ENCODE measurements around the gene MINDY2.
"Not testable (repeated sequence)": the region's sequence is repeated elsewhere in the genome, so short reads cannot be mapped to it uniquely, and the experiment has no call there.

The MINDY2 gene

DNA sequence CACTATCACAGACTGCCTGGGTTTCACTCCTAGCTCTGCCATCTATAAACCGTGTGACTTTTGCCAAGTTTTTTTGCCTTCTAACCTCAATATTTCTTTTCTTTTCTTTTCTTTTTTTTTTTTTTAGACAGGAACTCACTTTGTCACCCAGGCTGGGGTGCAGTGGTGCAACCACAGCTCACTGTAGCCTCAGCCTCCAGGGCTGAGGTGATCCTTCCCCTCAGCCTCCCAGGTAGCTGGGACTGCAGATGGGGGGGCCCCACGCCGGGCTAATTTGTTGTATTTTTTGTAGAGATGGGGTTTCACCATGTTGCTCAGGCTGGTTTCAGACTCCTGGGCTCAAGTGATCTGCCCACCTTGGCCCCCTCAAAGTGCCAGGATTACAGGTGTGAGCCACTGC is 18.4 kb upstream of the MINDY2 start:
- no peak for DNase-seq

DNA sequence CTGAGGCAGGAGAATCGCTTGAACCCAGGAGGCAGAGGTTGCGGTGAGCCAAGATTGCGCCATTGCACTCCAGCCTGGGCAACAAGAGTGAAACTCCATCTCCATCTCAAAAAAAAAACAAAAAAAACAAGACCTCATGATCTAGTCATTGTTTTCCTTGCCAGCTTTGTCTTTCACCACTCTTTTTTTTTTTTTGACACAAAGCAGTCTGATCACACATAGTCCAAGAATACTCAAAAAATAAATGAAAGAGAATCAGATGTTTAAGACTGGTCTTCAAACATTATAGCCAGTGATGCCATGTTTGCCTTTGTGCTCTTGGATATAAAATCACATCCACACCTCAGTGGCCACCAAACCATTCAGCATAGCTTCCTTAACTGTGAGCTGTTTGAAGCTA is 15.8 kb upstream of the MINDY2 start:
- DNase-seq = no peak

DNA sequence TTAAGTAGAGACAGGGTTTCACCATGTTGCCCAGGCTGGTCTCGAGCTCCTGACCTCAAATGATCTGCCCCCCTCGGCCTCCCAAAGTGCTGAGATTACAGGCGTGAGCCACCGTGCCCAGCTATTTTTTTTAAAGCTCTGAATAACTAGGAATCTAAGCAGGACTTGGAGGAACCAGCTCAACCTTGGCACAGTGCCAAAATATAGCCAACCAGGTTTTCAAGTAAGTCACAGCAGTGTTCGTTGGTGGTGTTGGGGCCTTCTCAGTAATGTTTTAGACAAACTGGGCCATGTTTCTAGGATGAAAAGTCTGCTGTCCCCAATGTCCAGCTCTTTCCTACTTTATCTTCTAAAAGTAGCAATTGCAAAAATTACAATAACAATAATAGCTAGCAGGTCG is 15.1 kb upstream of the MINDY2 start:
- DNase-seq = no peak

DNA sequence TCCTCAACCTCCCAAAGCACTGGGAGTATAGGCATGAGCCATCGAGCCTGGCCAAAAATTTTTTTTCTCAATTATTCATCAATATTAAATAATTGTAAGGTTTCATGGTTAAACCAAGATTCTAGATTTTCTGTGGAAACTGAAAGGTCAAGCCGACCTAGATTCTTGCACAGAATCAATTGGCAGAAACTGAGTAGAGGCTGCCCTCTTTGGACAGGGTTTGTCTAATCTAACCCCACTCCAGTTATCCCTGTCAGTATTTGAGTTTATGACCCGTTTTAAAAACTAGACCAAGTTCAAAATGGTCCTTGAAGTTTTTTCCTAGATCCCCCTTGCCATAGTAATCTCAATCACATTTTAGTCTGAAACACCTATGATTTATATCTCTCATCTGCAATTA is 13.0 kb upstream of the MINDY2 start:
- no peak for DNase-seq

DNA sequence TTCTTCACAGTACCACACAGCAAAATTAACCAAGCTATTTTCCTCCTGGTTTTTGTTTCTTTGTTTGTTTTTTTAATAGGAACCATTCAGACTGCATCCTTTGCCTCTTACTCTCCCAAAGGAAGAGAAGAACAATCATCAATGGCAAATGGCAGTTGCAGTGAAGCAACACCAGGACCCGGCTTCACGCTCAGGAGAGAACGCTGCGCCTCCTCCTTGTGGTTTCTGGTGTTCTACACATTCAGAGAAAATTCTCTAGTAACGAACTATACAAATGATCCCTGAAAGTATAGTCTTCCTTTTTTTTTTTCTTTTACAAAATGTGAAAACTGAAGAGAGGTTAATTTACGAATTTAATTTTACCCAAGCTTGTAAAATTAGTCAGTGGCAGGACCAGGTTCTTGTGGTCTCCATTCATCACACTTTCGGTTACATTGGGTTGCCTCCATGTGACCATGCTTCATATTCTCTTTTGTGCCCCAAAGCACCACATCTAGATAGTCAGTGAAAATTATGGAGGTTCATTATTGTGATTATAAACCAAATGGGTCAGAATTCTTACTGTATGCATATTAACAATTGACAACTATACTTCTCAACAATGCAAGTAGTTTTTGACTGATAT is 10.6 kb upstream of the MINDY2 start:
- DNase-seq = no peak

DNA sequence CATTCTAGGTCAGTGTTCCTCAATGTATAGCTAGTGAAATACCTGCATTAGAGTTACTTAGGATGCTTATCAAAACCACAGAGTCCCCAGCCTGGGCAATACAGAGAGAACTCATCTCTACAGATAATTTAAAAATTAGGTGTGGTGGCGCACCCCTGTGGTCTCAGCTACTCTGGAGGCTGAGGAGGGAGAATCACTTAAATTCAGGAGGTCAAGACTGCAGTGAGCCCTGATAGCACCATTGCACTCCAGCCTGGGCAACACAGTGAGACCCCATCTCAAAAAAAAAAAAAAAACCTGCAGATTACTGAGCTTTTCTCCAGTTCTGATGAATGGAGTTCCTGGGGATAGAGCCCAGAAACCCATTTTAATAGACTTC is 10.1 kb upstream of the MINDY2 start:
- no peak for DNase-seq

DNA sequence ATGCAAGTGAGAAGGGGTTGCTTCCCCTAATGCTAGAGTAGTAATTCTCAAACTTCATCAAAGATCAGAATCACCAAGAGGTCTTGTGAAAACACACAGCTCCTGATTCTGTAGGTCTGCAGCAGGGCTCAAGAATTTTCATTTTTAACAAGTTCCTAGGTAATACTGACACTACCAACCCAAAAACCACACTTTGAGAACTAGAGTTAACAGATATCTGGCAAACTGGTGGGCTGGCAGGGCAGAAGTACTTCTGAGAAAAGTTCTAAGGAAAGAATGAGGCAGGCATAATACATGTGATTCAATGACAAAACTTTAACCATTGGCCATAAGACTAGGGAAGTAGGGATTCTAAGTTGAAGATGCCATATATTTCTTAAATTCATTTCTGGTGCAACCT is 8.8 kb upstream of the MINDY2 start:
- no peak for DNase-seq

DNA sequence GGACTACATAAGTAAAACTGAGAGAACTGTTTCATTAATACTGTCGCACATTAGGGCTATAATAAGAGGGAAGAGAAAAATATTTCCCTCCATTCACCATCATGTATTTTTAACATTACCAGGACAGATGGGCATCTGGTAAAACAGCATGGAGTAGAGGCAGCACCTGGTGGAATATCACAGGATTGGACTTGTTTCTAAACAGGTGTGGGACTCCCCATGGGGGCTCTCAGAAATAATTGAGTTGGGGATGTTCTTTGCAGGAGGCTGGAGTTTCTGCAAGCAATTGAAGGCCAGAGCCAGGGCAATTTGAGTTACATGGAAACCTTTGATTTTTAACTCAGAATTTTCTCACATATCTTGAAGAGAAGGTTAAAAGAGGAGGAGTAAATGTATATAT is 8.4 kb upstream of the MINDY2 start:
- DNase-seq = no peak

DNA sequence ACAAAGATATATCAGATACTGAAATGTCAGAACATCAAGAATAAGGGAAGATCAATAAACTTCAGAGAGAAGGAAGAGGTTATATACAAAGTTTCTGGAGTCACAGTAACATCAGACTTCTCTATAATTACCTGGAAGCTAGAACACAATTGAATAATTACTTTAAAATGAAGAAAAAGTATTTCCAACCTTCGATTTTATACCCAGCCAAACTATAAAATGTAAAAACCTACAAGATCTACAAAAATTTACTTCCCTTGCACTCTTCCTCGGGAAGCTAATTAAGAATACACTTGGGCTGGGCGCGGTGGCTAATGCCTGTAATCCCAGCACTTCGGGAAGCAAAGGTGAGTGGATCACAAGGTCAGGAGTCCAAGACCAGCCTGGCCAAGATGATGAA is 6.6 kb upstream of the MINDY2 start:
- DNase-seq = no peak

DNA sequence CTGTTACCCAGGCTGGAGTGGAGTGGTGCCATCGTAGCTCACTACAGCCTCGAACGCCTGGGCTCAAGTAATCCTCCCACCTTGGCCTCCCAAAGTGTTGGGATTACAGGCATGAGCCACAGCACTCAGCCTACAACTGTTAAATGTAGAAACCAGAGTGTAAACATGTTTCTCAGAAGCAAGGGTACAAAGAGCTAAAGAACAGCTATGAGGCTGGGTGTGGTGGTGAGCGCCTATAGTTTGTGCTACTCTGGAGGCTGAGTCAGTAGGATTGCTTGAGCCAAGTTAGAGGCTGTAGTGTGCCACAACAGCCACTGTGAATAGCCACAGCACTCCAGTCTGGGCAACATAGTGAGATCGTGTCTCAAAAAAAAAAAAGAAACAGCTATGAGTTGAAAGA is 4.8 kb upstream of the MINDY2 start:
- DNase-seq = no peak

DNA sequence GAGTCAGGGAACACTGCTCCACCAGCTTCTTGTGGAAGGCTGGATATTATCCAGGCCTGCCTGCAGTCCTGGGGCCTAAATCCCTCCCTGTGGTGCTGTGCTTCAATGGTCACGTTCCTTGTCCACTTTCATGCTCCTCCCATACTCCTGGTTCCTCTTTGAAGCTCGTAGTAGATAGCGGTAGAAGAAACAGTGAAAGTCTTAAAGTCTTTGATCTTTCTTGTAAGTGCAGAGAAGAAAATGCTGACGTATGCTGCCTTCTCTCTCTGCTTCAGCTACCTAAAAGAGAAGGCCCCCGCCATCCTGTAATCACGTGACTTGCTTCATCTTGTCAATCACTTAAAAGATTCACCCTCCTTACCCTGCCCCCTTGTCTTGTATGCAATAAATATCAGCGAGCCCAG is 2.5 kb upstream of the MINDY2 start:
- not testable (repeated sequence) for DNase-seq

DNA sequence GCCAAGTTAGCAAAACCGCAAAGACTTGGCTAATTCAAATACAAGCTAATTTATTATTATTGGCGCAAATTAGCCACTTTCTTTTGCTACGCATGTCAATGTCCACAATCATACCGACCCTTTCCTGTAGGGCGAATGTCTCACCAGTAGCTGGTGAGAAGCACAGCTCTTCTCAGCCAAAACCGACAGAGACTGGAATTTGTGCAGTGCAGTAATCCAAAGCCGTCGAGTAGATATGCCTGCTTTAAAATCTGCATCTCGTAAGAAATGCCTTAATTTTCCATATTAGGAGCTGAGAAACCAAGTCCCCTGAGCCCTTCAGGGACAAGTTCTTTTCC is 614 bp upstream of the MINDY2 start:
- DNase-seq = no peak

DNA sequence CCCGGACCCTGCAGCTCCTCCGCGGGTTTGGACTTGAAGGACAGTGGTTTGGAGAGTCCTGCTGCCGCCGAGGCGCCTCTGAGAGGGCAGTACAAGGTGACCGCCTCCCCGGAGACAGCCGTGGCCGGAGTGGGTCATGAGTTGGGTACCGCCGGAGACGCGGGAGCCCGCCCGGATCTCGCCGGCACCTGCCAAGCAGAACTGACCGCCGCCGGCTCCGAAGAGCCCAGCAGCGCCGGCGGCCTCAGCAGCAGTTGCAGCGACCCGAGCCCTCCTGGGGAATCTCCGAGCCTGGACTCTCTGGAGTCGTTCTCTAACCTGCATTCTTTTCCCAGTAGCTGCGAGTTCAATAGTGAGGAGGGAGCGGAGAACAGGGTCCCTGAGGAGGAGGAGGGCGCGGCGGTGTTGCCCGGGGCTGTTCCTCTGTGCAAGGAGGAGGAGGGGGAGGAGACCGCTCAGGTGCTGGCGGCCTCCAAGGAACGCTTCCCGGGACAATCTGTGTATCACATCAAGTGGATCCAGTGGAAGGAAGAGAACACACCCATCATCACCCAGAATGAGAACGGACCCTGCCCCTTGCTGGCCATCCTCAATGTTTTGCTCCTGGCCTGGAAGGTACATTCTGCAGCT is 634 bp downstream of the MINDY2 start:
- no peak for DNase-seq

DNA sequence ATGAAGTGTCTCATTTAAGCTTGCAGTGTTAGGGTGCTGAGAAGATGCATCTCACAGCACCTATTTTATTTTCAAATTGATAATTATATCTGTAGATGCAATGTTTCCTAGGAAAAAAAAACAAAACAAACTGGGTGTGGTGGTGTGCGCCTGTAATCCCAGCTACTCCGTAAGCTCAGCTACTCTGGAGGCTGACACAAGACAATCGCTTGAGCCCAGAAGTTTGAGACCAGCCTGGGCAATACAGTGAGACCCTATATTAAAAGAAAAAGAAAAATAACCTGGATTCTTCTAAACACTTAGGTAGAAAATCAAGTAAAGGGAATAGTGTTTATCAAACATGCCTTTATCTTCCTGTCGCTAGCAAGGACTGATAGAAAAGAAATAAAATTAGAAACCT is 1.9 kb downstream of the MINDY2 start:
- DNase-seq = no peak

DNA sequence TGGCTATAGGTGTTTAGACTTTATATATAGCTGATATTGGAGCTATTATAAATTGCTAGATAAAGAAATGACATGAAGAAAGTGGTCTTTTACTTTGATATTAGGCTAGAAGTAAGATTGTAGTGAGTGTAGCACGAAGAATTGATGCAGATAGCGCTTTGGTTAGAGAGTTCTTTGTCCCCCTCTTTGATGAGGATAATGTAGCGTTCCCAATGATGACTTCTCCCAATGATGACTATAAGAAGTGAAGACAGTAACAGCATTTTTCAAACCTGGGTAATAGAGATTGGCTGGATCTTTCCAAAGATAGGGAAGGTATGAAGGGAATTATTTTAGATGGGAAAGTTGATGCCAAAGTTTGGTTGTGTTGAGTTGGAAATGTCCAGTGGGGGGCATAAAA is 4.3 kb downstream of the MINDY2 start:
- no peak for DNase-seq

DNA sequence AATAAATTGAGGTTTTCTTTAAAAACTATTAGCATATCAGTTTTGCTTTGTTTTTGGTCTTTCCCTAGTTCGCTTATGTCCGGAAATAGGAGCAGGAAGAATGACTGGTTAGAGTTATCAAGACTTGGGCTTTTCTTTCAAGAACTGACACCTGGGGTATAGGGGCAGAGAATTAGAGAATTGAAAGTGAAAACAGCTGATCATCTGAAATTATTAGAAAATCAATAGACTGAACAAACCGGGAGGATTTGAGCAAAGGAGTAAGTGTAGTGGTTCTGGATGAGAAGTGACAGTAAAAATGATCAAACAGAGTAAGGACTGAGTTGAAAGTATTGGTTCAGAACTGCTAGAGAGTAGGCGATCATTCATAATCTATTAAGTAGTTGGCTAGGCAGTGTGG is 6.0 kb downstream of the MINDY2 start:
- no peak for DNase-seq

DNA sequence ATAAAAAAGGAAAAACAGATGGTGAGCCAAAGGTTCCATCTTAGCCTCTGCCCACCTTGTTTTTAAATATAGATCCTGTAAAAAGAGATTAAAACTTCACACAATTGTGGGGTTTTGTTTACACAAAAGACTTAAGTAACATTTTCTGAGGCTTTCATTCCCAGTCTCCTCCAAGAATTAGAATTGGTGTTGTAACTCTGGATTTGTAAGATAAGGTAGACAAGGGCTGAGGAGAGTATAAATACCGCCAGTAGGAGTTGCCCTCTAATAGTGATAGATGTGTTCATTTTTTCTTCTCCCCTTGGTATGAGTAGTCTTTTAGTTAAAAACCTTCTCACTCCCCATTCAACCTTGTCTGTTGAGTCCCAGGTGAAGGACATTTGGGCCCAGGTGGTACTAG is 8.5 kb downstream of the MINDY2 start:
- no peak for DNase-seq

DNA sequence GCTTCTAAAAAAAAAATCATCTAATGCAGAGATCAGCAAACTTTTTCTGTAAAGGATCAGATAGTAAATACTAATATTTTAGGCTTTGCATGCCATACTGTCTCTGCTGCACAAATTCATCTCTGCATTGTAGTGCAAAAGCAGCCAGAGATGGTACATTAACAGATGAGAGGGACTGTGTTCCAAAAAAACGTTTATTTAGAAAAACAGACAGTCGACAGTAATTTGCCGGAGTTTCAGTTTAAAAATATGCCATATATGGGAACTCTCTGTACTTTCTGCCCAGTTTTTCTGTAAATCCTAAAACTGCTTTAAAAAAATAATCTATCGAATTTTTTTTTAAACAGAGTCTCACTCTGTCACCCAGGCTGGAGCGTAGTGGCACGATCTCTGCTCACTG is 14.3 kb downstream of the MINDY2 start:
- DNase-seq = no peak

DNA sequence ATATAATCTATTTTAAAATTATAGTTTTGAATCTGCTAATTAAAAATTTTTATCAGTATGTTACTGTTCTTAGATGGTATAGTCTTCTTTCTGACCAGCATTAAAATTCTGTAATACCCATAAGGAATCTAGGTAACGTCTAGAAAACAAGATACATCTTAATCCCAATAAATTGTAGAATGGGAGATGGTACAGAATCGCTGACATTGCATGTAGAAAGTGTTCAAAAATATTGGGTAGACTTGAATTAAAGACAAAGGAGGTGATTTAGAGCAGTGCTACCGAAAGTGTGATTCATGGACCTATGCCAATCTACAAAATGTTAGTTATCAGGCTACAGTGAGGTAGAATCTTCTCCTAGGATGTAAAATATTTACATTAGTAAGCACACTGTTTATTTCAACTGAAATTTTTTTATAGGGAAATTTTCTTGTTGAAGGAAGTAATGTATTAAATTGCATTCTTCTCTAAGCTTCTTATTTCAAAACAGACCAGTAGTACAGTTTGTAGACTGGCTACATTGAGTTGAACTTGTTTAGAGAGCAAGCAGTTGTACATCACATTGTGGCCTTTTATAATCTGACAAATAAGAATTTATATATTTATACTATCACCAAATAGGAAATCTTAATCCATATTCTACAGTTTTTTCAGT is 17.1 kb downstream of the MINDY2 start:
- no peak for DNase-seq

DNA sequence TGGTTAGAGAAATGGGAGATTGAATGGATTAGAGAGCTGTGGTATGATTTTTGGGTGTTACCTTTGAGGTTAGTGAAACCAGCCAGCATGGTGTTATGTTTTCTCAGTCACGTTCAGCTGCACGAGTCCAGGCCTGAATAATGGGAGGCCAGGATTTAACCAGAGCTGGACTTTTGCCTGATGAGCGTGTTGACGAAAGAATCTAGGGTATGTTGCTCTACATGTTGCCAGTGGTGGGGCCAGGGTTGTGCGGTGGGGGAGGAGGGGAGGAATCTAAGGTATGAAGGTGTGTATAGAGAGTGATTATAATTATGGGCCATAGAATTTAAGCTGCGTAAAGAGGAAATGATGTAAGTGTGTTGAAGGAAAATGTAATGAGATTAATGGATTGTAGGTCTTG is 22.8 kb downstream of the MINDY2 start:
- no peak for DNase-seq

DNA sequence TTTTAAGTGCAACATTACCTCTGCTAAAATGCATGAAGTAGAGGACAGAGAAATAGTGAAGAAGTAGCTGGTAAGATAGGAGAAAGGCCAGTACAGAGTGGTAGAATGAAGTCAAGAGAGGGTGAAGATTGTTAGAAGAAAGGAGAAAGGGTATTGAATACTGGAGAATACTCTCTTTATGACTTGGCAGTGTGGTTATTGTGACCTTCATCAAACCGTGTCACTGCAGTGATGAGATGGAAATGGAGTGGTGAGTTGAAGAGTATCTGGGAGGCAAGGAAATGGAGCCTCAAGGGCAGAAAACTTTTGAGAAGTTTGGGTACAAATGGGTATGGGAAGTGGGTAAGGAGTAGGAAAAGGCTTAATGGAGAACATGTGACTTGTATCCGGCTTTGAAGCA is 24.7 kb downstream of the MINDY2 start:
- DNase-seq = no peak

DNA sequence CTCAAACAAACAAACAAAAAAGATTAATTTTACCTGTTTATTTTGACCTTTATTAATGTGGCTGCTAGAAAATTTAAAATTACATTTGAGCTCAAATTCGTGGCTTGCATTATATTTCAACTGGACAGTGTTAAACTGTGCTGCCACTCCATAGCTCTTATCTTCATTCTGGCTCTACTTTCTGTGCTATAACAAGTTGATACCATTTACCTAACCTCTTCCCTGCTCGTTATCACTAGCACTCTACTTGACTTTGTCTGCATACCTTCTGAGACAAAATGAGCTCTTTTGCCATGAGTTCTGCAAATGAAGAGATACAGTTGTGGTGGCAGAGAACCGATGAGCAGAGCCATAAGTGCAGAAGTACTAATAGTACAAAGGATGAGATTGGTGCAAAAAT is 26.4 kb downstream of the MINDY2 start:
- DNase-seq = no peak

DNA sequence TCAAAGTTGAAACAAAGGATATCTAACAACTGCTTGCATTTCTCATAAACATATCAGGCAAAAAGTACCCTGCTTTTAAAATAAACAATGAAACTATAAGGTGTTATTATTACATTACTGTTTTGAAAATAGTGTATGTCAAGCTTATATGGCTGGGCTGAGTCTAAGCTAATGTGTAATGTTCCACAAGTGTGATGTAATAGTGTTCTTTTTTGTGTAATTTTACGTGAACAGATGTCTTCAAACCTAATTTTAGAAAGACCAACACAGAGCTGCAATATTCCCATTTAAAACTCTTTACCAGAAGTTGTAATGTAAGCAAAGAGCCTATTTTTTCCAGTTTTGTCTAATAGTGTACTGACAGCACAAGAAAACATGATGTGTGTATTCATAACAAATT is 34.0 kb downstream of the MINDY2 start:
- no peak for DNase-seq

DNA sequence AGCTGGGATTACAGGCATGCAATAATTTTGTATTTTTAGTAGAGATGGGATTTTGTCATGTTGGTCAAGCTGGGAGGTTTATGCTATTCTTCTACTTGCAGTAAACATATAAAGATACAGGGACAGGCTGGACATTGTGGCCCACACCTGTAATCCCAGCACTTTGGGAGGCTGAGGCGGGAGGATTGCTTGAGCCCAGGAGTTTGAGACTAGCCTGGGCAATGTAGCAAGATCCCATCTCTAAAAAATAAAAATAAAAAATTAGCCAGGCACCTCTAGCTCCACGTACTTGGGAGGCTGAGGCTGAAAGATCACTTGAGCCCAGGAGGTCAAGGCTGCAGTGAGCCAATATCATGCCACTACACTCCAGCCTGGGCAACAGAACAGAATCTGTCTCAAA is 52.2 kb downstream of the MINDY2 start:
- DNase-seq = not testable (repeated sequence)

DNA sequence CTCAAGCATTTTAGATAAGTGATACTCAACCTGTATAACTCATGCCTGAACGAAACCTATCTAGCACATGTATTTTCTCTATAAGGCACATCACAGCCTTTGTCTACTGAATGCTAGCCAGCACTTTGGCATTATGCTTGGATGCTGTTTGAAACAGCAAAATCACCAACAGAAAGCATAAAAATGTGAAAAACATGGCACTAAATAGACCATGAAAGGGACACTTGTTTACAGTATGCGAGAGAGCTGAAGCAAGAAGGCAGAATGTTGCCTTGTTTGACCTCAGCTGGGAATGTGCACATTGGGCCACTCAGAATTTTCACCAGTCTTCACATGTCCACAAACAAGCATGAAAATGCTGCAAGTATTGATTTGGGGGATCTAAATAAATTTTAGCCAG is 59.5 kb downstream of the MINDY2 start:
- DNase-seq = no peak
